SK-N-SH treated with all-trans-retinoic acid at 6 μM for 48 hours (cell line): ENCODE results near the gene AHCYL2.

Experiments
- ATAC-seq: fragments of 200-7000 bp; cut with Tn5 transposase; 3 replicates; pipeline ENCODE4 v1.9.1; 2020; ENCODE audit warnings: mild to moderate bottlenecking, moderate library complexity
- ARNTL ChIP-seq: fragments of 450-650 bp; formaldehyde crosslinking; IDR thresholded peaks from 2 replicates; pipeline ENCODE4 v1.5.0; 2020; ENCODE audit warnings: low read depth, mild to moderate bottlenecking, moderate library complexity, borderline replicate concordance
- CSDC2 ChIP-seq: fragments of 250-450 bp; sonication (Bioruptor Pico); IDR thresholded peaks from 2 replicates; pipeline ENCODE4 v1.5.0; 2020; ENCODE audit warnings: mild to moderate bottlenecking, moderate library complexity
- ESRRG ChIP-seq: fragments of 250-450 bp; sonication (Bioruptor Pico); IDR thresholded peaks from 2 replicates; pipeline ENCODE4 v1.6.1; 2021; ENCODE audit warnings: mild to moderate bottlenecking
- GLIS3 ChIP-seq: fragments of 250-450 bp; sonication (Bioruptor Pico); IDR thresholded peaks from 2 replicates; pipeline ENCODE4 v1.5.0; 2020; ENCODE audit warnings: mild to moderate bottlenecking, moderate library complexity
- ISL1 ChIP-seq: fragments of 250-450 bp; sonication (Bioruptor Pico); IDR thresholded peaks from 2 replicates; pipeline ENCODE4 v2.1.2; 2022; ENCODE audit warnings: mild to moderate bottlenecking, moderate library complexity
- OSR1 ChIP-seq: fragments of 250-450 bp; sonication (Bioruptor Pico); IDR thresholded peaks from 2 replicates; pipeline ENCODE4 v1.8.0; 2022; ENCODE audit warnings: moderate library complexity, mild to moderate bottlenecking, inconsistent platforms
- PATZ1 ChIP-seq: fragments of 250-450 bp; sonication (Bioruptor Pico); IDR thresholded peaks from 2 replicates; pipeline ENCODE4 v1.8.0; 2020; ENCODE audit warnings: mild to moderate bottlenecking, moderate library complexity, borderline replicate concordance
- PPARA ChIP-seq: fragments of 250-450 bp; sonication (Bioruptor Pico); IDR thresholded peaks from 2 replicates; pipeline ENCODE4 v1.5.0; 2020; ENCODE audit warnings: mild to moderate bottlenecking, borderline replicate concordance
- RARB ChIP-seq: fragments of 250-450 bp; sonication (Bioruptor Pico); IDR thresholded peaks from 2 replicates; pipeline ENCODE4 v1.8.0; 2021; ENCODE audit warnings: mild to moderate bottlenecking, moderate library complexity
- SNAI2 ChIP-seq: fragments of 250-450 bp; sonication (Bioruptor Pico); IDR thresholded peaks from 2 replicates; pipeline ENCODE4 v1.5.0; 2020; ENCODE audit warnings: mild to moderate bottlenecking, moderate library complexity
- TCF4 ChIP-seq: fragments of 250-450 bp; sonication (Bioruptor Pico); IDR thresholded peaks from 2 replicates; pipeline ENCODE4 v1.8.0; 2021; ENCODE audit warnings: mild to moderate bottlenecking, moderate library complexity, borderline replicate concordance
- TOX ChIP-seq: fragments of 250-450 bp; sonication (Bioruptor Pico); IDR thresholded peaks from 2 replicates; pipeline ENCODE4 v1.8.0; 2021; ENCODE audit warnings: mild to moderate bottlenecking, moderate library complexity, borderline replicate concordance
- ZC3H10 ChIP-seq: fragments of 250-450 bp; sonication (Bioruptor Pico); IDR thresholded peaks from 2 replicates; pipeline ENCODE4 v1.5.1; 2021; ENCODE audit warnings: mild to moderate bottlenecking, moderate library complexity
- ZFP3 ChIP-seq: fragments of 250-450 bp; sonication (Bioruptor Pico); IDR thresholded peaks from 2 replicates; pipeline ENCODE4 v1.5.0; 2020; ENCODE audit warnings: mild to moderate bottlenecking, moderate library complexity
- ZFP30 ChIP-seq: fragments of 450-650 bp; formaldehyde crosslinking; IDR thresholded peaks from 2 replicates; pipeline ENCODE4 v1.5.0; 2022; ENCODE audit warnings: mild to moderate bottlenecking, moderate library complexity
- ZNF565 ChIP-seq: fragments of 450-650 bp; formaldehyde crosslinking; conservative IDR thresholded peaks from 2 replicates; pipeline ENCODE4 v1.5.0; 2020; ENCODE audit warnings: low read depth, mild to moderate bottlenecking, moderate library complexity
- ZNF70 ChIP-seq: fragments of 450-650 bp; formaldehyde crosslinking; IDR thresholded peaks from 2 replicates; pipeline ENCODE4 v1.5.0; 2020; ENCODE audit warnings: mild to moderate bottlenecking, moderate library complexity
- ZNF8 ChIP-seq: fragments of 450-650 bp; formaldehyde crosslinking; IDR thresholded peaks from 2 replicates; pipeline ENCODE4 v1.5.0; 2020; ENCODE audit warnings: mild to moderate bottlenecking, moderate library complexity
- TF ChIP-seq, protein P1 (sequence below): fragments of 250-450 bp; sonication (Bioruptor Pico); IDR thresholded peaks from 2 replicates; pipeline ENCODE4 v1.8.0; 2021; ENCODE audit warnings: low read depth, mild to moderate bottlenecking, moderate library complexity, borderline replicate concordance
- TF ChIP-seq, protein P2 (sequence below): fragments of 250-450 bp; sonication (Bioruptor Pico); IDR thresholded peaks from 2 replicates; pipeline ENCODE4 v1.5.1; 2021; ENCODE audit warnings: mild to moderate bottlenecking, moderate library complexity
- TF ChIP-seq, protein P3 (sequence below): fragments of 250-450 bp; sonication (Bioruptor Pico); IDR thresholded peaks from 2 replicates; pipeline ENCODE4 v1.5.0; 2020; ENCODE audit warnings: mild to moderate bottlenecking, moderate library complexity
- TF ChIP-seq, protein P4 (sequence below): fragments of 250-450 bp; sonication (Bioruptor Pico); IDR thresholded peaks from 2 replicates; pipeline ENCODE4 v1.5.1; 2020; ENCODE audit warnings: low read depth, mild to moderate bottlenecking, moderate library complexity

AHCYL2 gene

DNA sequence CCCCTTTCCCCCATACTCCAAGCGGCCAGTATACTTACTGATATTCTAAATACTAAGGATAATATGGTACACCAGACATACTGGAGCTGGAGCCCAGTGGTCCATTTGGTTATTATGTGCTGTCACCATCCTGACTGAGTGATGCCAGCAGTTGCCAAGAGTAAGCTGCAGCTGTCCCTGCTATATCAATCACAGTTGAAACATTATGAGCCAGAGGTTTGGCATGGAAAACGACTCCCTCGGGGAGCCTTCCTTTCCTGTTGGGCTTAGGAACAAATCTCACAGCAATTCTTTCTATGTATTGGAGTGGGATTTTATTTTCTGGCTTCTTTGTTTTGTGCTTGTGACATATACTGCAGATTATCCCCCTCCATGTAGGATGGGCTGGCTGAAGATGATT lies 242.0 kb downstream of the AHCYL2 start:
- ATAC-seq: no peak
- TF ChIP-seq ZNF8 (CRISPR knock-in tag) (no peak), TCF4 (CRISPR knock-in tag) (no peak), ISL1 (CRISPR knock-in tag) (no peak), ZNF565 (CRISPR knock-in tag) (no peak)
- TF ChIP-seq, all 23 proteins: peak for 0

GRCh38 chr7:129468087-129468486 lies 243.3 kb downstream of the AHCYL2 start:
- TF ChIP-seq ZC3H10 (CRISPR knock-in tag) (no peak), SNAI2 (no peak), TOX (CRISPR knock-in tag) (no peak), PPARA (CRISPR knock-in tag) (no peak), ARNTL (CRISPR knock-in tag) (no peak), RARB (CRISPR knock-in tag) (no peak)
- TF ChIP-seq, protein P1, sequence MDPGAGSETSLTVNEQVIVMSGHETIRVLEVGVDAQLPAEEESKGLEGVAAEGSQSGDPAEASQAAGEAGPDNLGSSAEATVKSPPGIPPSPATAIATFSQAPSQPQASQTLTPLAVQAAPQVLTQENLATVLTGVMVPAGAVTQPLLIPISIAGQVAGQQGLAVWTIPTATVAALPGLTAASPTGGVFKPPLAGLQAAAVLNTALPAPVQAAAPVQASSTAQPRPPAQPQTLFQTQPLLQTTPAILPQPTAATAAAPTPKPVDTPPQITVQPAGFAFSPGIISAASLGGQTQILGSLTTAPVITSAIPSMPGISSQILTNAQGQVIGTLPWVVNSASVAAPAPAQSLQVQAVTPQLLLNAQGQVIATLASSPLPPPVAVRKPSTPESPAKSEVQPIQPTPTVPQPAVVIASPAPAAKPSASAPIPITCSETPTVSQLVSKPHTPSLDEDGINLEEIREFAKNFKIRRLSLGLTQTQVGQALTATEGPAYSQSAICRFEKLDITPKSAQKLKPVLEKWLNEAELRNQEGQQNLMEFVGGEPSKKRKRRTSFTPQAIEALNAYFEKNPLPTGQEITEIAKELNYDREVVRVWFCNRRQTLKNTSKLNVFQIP (CRISPR knock-in tag): no peak
- TF ChIP-seq, protein P2, sequence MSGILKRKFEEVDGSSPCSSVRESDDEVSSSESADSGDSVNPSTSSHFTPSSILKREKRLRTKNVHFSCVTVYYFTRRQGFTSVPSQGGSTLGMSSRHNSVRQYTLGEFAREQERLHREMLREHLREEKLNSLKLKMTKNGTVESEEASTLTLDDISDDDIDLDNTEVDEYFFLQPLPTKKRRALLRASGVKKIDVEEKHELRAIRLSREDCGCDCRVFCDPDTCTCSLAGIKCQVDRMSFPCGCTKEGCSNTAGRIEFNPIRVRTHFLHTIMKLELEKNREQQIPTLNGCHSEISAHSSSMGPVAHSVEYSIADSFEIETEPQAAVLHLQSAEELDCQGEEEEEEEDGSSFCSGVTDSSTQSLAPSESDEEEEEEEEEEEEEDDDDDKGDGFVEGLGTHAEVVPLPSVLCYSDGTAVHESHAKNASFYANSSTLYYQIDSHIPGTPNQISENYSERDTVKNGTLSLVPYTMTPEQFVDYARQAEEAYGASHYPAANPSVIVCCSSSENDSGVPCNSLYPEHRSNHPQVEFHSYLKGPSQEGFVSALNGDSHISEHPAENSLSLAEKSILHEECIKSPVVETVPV (CRISPR knock-in tag): no peak
- TF ChIP-seq, protein P3, sequence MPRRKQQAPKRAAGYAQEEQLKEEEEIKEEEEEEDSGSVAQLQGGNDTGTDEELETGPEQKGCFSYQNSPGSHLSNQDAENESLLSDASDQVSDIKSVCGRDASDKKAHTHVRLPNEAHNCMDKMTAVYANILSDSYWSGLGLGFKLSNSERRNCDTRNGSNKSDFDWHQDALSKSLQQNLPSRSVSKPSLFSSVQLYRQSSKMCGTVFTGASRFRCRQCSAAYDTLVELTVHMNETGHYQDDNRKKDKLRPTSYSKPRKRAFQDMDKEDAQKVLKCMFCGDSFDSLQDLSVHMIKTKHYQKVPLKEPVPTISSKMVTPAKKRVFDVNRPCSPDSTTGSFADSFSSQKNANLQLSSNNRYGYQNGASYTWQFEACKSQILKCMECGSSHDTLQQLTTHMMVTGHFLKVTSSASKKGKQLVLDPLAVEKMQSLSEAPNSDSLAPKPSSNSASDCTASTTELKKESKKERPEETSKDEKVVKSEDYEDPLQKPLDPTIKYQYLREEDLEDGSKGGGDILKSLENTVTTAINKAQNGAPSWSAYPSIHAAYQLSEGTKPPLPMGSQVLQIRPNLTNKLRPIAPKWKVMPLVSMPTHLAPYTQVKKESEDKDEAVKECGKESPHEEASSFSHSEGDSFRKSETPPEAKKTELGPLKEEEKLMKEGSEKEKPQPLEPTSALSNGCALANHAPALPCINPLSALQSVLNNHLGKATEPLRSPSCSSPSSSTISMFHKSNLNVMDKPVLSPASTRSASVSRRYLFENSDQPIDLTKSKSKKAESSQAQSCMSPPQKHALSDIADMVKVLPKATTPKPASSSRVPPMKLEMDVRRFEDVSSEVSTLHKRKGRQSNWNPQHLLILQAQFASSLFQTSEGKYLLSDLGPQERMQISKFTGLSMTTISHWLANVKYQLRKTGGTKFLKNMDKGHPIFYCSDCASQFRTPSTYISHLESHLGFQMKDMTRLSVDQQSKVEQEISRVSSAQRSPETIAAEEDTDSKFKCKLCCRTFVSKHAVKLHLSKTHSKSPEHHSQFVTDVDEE (CRISPR knock-in tag): no peak
- TF ChIP-seq, protein P4, sequence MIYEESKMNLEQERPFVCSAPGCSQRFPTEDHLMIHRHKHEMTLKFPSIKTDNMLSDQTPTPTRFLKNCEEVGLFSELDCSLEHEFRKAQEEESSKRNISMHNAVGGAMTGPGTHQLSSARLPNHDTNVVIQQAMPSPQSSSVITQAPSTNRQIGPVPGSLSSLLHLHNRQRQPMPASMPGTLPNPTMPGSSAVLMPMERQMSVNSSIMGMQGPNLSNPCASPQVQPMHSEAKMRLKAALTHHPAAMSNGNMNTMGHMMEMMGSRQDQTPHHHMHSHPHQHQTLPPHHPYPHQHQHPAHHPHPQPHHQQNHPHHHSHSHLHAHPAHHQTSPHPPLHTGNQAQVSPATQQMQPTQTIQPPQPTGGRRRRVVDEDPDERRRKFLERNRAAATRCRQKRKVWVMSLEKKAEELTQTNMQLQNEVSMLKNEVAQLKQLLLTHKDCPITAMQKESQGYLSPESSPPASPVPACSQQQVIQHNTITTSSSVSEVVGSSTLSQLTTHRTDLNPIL (CRISPR knock-in tag): no peak
- ATAC-seq: no peak

GRCh38 chr7:129468547-129468946 lies 243.7 kb downstream of the AHCYL2 start:
- ATAC-seq: no peak
- TF ChIP-seq, protein P1 (CRISPR knock-in tag): no peak
- TF ChIP-seq TCF4 (CRISPR knock-in tag) (no peak), ISL1 (CRISPR knock-in tag) (no peak), ESRRG (CRISPR knock-in tag) (no peak), ZNF8 (CRISPR knock-in tag) (no peak), ZC3H10 (CRISPR knock-in tag) (no peak), ZNF565 (CRISPR knock-in tag) (no peak), TOX (CRISPR knock-in tag) (no peak), ZFP3 (no peak), ZNF70 (no peak), ZFP30 (CRISPR knock-in tag) (no peak), ARNTL (CRISPR knock-in tag) (no peak), OSR1 (CRISPR knock-in tag) (no peak), PATZ1 (CRISPR knock-in tag) (no peak), GLIS3 (CRISPR knock-in tag) (no peak), RARB (CRISPR knock-in tag) (no peak), PPARA (CRISPR knock-in tag) (no peak), CSDC2 (CRISPR knock-in tag) (no peak)
- TF ChIP-seq, protein P2 (CRISPR knock-in tag): no peak
